Pancreas (tissue), 10 donors: ENCODE measurements around the gene KATNBL1. TPM values are rescaled to one million over a fixed set of nuclear protein-coding genes. Genes with fewer than 3 reads are reported as not detected.

ENCODE experiments used
- ATAC-seq, 4 donors: fragments of 200-7000 bp; cut with Tn5 transposase; one replicate each; pipeline versions ENCODE4 v1.8.0 to v1.9.1; 2020; ENCODE audit warnings: mild to moderate bottlenecking in 4 of 4, moderate library complexity in 4 of 4
- DNase-seq, 6 donors: peaks; one replicate each; pipeline ENCODE4 v3.0.0-alpha.2; 2020
- FAIRE-seq: peaks from 2 replicates; lab custom pipeline; 2012; peaks lifted over from hg19 to GRCh38; lab: Jason Lieb, UNC
- H3K27ac ChIP-seq, 4 donors: fragments of 200-600 bp; sonication (generic); 1 replicate in 3 of 4; 2 replicates in 1 of 4; pipeline versions ENCODE4 v1.5.0 to v1.8.0; 2020
- H3K27me3 ChIP-seq, 4 donors: fragments of 200-600 bp; one replicate each; pipeline ENCODE4 v1.8.0; 2021
- H3K36me3 ChIP-seq, 3 donors: fragments of 200-600 bp; sonication (generic) in 1 of 3; one replicate each; pipeline versions ENCODE4 v1.5.0 to v1.8.0; 2020 to 2021
- H3K4me1 ChIP-seq, 3 donors: fragments of 200-600 bp; one replicate each; pipeline ENCODE4 v1.8.0; 2021
- H3K4me3 ChIP-seq, 4 donors: fragments of 200-600 bp; sonication (generic) in 2 of 4; one replicate each; pipeline versions ENCODE4 v1.5.0 to v1.8.0; 2020 to 2021
- H3K9me3 ChIP-seq, 4 donors: fragments of 200-600 bp; one replicate each; pipeline ENCODE4 v1.8.0; 2021
- CTCF ChIP-seq, 4 donors: fragments of 200-600 bp; sonication (generic) in 3 of 4; IDR thresholded peaks; one replicate each; pipeline versions ENCODE4 v1.5.0 to v1.8.0; 2021; ENCODE audit warnings: antibody characterized with exemption in 4 of 4
- WGBS, 2 donors: extraction: QIAGEN DNeasy Blood & Tissue Kit; methylation state at CpG; one replicate each; pipeline ENCODE4 v1.1.7; 2013; 5-methylcytosine and 5-hydroxymethylcytosine counted together
- intact Hi-C, 3 donors: fragments of 100-400 bp; cut with DNase I; formaldehyde crosslinking; loops; one replicate each; pipeline versions ENCODE4 v1.11.1 to v1.14.2; 2022
- polyA plus RNA-seq, 2 donors: library from polyadenylated mRNA; stranded (reverse); fragments of 200-250 nt; gene quantifications; one replicate each; pipeline ENCODE4 v1.2.3, GENCODE V29; 2013
- total RNA-seq, 6 donors: library from RNA; stranded (reverse); fragmentation: NEBNext Ultra II Directional in 4 of 6; extraction: Animal tissue kit (Norgen Biotek cat#: 25700) in 4 of 6; gene quantifications; one replicate each; pipeline versions ENCODE4 v1.2.1 to v1.2.4, GENCODE V29; 2021 to 2023
- donor health status: healthy with polysubstance abuse.
- donor health status: DM: no; HTN: no; CAD: no; lungs with moderate emphysema.
- donor health status: DM: no; HTN: no; CAD: no.
- donor health status: control.
- donor health status: control.
- donor health status: Bipolar disorder and iron deficiency.
- donor health status: DM: yes; HTN: yes; CAD: no.
- donor health status: DM: no; HTN: no; CAD: no.
- donor health status: DM: no; HTN: no; CAD: no.
- donor health status: DM: yes; HTN: yes; CAD: no.

Gene KATNBL1
- total and polyA plus RNA-seq, 8 donors: 9.4 to 24.0 (median 11.4) TPM

DNA sequence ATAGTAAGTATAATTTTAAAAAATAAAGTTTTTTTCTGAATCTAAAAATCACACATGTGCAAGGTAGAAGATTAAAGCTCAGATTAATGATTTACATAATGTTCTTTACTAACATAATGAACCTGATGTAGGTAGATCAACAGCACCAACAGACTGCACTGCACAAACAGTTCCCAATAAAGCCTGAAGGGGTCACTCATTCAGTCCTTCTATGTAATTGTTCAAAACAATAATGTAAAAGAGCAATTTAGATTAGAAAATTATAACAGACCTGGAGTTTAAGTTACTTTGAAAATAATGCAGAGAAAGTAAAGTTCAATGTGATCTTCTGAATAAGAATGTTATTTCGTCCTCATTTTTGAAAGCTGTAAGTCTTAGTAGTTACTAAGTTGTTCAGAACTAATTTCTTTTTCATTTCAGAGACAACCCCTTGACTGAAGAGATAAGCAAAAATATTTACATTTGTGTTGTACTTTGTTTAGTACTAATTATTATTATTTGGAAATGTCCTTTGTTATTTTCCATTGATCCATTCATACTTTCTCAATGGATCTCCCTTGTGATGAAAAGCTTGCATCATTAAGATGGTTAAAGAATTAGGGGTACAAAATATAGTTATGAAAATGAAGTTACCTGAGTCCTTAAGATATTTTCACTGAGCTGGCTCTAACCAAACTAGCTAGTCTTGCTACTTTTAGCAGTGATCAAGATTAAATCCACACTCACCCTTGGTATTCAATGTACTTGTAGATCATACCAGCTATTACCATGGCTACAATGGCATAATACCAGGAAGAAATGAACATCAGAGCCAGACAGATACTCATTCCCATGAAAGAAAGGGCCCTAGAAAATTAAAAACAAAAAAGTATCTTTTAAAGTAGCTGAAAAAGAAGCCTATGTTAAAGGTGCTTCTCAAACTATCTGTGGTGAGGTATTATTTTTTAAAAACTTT, 31.8 kb upstream of the KATNBL1 start:
- Histone ChIP-seq H3K36me3 (peaks cover 0 to 12% (median 4%) of the 10 kb centered on the region in 3 donors), H3K9me3 (no peaks in the 10 kb centered on the region), H3K27ac (no peak overlapping the region), H3K27me3 (no peaks in the 10 kb centered on the region), H3K4me3 (no peak overlapping the region), H3K4me1 (no peaks in the 10 kb centered on the region)
- FAIRE-seq (peak; percentile 47), DNase-seq (peak in 1 of 6 donors; percentile 17), ATAC-seq (peak in 3 of 4 donors; percentile 77 to 88 (median 84))
- peak; percentile 40 to 78 (median 74) for TF ChIP-seq CTCF (IDR thresholded peaks at IDR 0.05)
- WGBS, 2 donors: 29 to 50% methylated on average over 1 of the region's 1 CpG
- intact Hi-C loops: loop anchor here in 1 of 3 donors (10.0 kb wide), 1 partner anchor 353 kb away; no protein-coding TSS in a partner anchor

- no peak overlapping the region for H3K4me3 ChIP-seq
- H3K27ac ChIP-seq: no peak overlapping the region
- peaks cover 0 to 23% (median 4%) of the 10 kb centered on the region in 3 donors for H3K36me3 ChIP-seq
- intact Hi-C loops: loop anchor here in 1 of 3 donors (10.0 kb wide), 1 partner anchor 354 kb away; no protein-coding TSS in a partner anchor
- H3K9me3 ChIP-seq: no peaks in the 10 kb centered on the region
- 79 to 90% methylated on average over 3 of the region's 3 CpGs for WGBS, 2 donors
- ATAC-seq (no peak), DNase-seq (no peak), FAIRE-seq (no peak)
- H3K4me1 ChIP-seq: no peaks in the 10 kb centered on the region
- no peaks in the 10 kb centered on the region for H3K27me3 ChIP-seq
- no peak for TF ChIP-seq CTCF (IDR thresholded peaks at IDR 0.05)
Measured at GRCh38 chr15:34240537-34240936, 30.6 kb upstream of the KATNBL1 start.

- no peak for TF ChIP-seq CTCF (IDR thresholded peaks at IDR 0.05)
- DNase-seq (no peak), FAIRE-seq (no peak), ATAC-seq (no peak)
- Histone ChIP-seq H3K36me3 (peaks cover 0 to 24% (median 4%) of the 10 kb centered on the region in 3 donors), H3K4me3 (no peak overlapping the region), H3K4me1 (no peaks in the 10 kb centered on the region), H3K27me3 (no peaks in the 10 kb centered on the region), H3K9me3 (no peaks in the 10 kb centered on the region), H3K27ac (no peak overlapping the region)
- 85 to 89% methylated on average over 4 of the region's 4 CpGs for WGBS, 2 donors
- intact Hi-C loops: loop anchor here in 1 of 3 donors (10.0 kb wide), 1 partner anchor 126 kb away; the partner anchor contains the start of gene LPCAT4
Measured at GRCh38 chr15:34239151-34239808, 29.4 kb upstream of the KATNBL1 start.

- DNase-seq (no peak), ATAC-seq (peak in 1 of 4 donors; percentile 25), FAIRE-seq (no peak)
- TF ChIP-seq CTCF (IDR thresholded peaks at IDR 0.05): no peak
- Histone ChIP-seq H3K27me3 (no peaks in the 10 kb centered on the region), H3K9me3 (no peaks in the 10 kb centered on the region), H3K27ac (no peak overlapping the region), H3K4me3 (no peak overlapping the region), H3K36me3 (peaks cover 0 to 41% (median 9%) of the 10 kb centered on the region in 3 donors), H3K4me1 (no peaks in the 10 kb centered on the region)
- intact Hi-C loops: loop anchor here in 1 of 3 donors (10.0 kb wide), 1 partner anchor 131 kb away; the partner anchor contains the start of gene LPCAT4
- WGBS, 2 donors: 77 to 86% methylated on average over 6 of the region's 6 CpGs
Measured at GRCh38 chr15:34233614-34234013, 23.7 kb upstream of the KATNBL1 start.
